GM23338 (cell line): ENCODE results near the gene MBD2.

Source experiments
- CREB1 ChIP-seq: fragments of 250-450 bp; sonication (Bioruptor Pico); IDR thresholded peaks from 2 replicates; pipeline ENCODE4 v1.5.0; 2020; ENCODE audit warnings: low read depth, mild to moderate bottlenecking, moderate library complexity
- CTCF ChIP-seq, 2 experiments: fragments of 200-600 bp in 1 of 2; sonication (generic) in 1 of 2; conservative IDR thresholded peaks; 2 replicates each; pipeline versions ENCODE4 v1.5.1 to v1.6.1; 2016 to 2017; ENCODE audit warnings: antibody characterized with exemption in 2 of 2, low read depth in 2 of 2, mild to moderate bottlenecking in 2 of 2, moderate library complexity in 1 of 2
- ETS1 ChIP-seq: IDR thresholded peaks from 2 replicates; pipeline ENCODE4 v1.6.1; 2016; ENCODE audit warnings: antibody characterized with exemption
- EZH2 ChIP-seq: fragments of 200-600 bp; sonication (generic); IDR thresholded peaks from one replicate; pipeline ENCODE4 v1.8.0; 2017; ENCODE audit warnings: antibody characterized with exemption, mild to moderate bottlenecking, low read depth; ENCODE audit not compliant: unreplicated experiment
- EZH2phosphoT487 ChIP-seq: fragments of 200-600 bp; sonication (generic); IDR thresholded peaks from one replicate; pipeline ENCODE4 v1.8.1; 2018; ENCODE audit warnings: antibody characterized with exemption; ENCODE audit not compliant: unreplicated experiment
- JUNB ChIP-seq: IDR thresholded peaks from one replicate; pipeline ENCODE4 v1.6.1; 2016; ENCODE audit warnings: antibody characterized with exemption; ENCODE audit not compliant: unreplicated experiment
- NANOG ChIP-seq: IDR thresholded peaks from 2 replicates; pipeline ENCODE4 v1.6.1; 2016; ENCODE audit warnings: antibody characterized with exemption, borderline replicate concordance
- POLR2AphosphoS5 ChIP-seq: IDR thresholded peaks from 2 replicates; pipeline ENCODE4 v1.6.1; 2016; ENCODE audit warnings: antibody characterized with exemption, low read depth
- REST ChIP-seq: IDR thresholded peaks from one replicate; pipeline ENCODE4 v1.6.1; 2018; ENCODE audit warnings: antibody characterized with exemption; ENCODE audit not compliant: unreplicated experiment
- STAT1 ChIP-seq: IDR thresholded peaks from one replicate; pipeline ENCODE4 v1.6.1; 2016; ENCODE audit warnings: antibody characterized with exemption; ENCODE audit not compliant: unreplicated experiment
- ZNF114 ChIP-seq: fragments of 250-450 bp; sonication (Bioruptor Pico); IDR thresholded peaks from 2 replicates; pipeline ENCODE4 v1.5.0; 2020; ENCODE audit warnings: mild to moderate bottlenecking, moderate library complexity
- ZNF331 ChIP-seq: fragments of 250-450 bp; sonication (Bioruptor Pico); IDR thresholded peaks from 2 replicates; pipeline ENCODE4 v1.5.0; 2020; ENCODE audit warnings: low read depth, mild to moderate bottlenecking, moderate library complexity
- ZNF462 ChIP-seq: fragments of 250-450 bp; sonication (Bioruptor Pico); IDR thresholded peaks from 2 replicates; pipeline ENCODE4 v1.5.0; 2020; ENCODE audit warnings: mild to moderate bottlenecking, moderate library complexity

GRCh38 chr18:54218299-54218698, 6.2 kb downstream of the MBD2 start:
- no peak for TF ChIP-seq REST
- TF ChIP-seq CTCF (conservative IDR thresholded peaks at IDR 0.05; ENCODE audit: low read depth in 2 of 2), result no peak
- TF ChIP-seq EZH2phosphoT487, result no peak
- TF ChIP-seq POLR2AphosphoS5, result no peak
- TF ChIP-seq JUNB, result no peak
- TF ChIP-seq EZH2, result no peak
- no peak for TF ChIP-seq CREB1 (CRISPR knock-in tag)
- no peak for TF ChIP-seq ETS1
- TF ChIP-seq ZNF114 (CRISPR knock-in tag), result no peak
- no peak for TF ChIP-seq NANOG
- no peak for TF ChIP-seq ZNF331 (CRISPR knock-in tag)
- TF ChIP-seq ZNF462 (CRISPR knock-in tag), result no peak
- TF ChIP-seq STAT1, result no peak
